Body of pancreas (tissue), 4 donors: ENCODE data around the gene MTREX.

ENCODE experiments used
- POLR2A ChIP-seq, 3 donors: fragments of 450-650 bp; IDR thresholded peaks; one replicate each; pipeline ENCODE4 v1.6.1; 2016; ENCODE audit warnings: antibody characterized with exemption in 3 of 3, mild to moderate bottlenecking in 2 of 3
- TF ChIP-seq, protein P1 (sequence below), 7 experiments: fragments of 450-650 bp in 4 of 7; fragments of 200-600 bp in 3 of 7; sonication (generic) in 3 of 7; IDR thresholded peaks; one replicate each; pipeline ENCODE4 v1.5.1; 2016 to 2019; ENCODE audit warnings: antibody characterized with exemption in 7 of 7

GRCh38 chr5:55446640-55447351 is 139.0 kb downstream of the MTREX start:
- TF ChIP-seq, protein P1, sequence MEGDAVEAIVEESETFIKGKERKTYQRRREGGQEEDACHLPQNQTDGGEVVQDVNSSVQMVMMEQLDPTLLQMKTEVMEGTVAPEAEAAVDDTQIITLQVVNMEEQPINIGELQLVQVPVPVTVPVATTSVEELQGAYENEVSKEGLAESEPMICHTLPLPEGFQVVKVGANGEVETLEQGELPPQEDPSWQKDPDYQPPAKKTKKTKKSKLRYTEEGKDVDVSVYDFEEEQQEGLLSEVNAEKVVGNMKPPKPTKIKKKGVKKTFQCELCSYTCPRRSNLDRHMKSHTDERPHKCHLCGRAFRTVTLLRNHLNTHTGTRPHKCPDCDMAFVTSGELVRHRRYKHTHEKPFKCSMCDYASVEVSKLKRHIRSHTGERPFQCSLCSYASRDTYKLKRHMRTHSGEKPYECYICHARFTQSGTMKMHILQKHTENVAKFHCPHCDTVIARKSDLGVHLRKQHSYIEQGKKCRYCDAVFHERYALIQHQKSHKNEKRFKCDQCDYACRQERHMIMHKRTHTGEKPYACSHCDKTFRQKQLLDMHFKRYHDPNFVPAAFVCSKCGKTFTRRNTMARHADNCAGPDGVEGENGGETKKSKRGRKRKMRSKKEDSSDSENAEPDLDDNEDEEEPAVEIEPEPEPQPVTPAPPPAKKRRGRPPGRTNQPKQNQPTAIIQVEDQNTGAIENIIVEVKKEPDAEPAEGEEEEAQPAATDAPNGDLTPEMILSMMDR (IDR thresholded peaks at IDR 0.05) = no peak
- no peak for TF ChIP-seq POLR2A (IDR thresholded peaks at IDR 0.05)
